ENCODE measurements around the gene NCAPG2. TPM values are rescaled to one million over a fixed set of nuclear protein-coding genes. Genes with fewer than 3 reads are reported as not detected.

The NCAPG2 gene
- total and polyA plus RNA-seq, 2 of the 13 experiments (the other 11 are each of a cell fraction or from before 2014, with no cell fraction given) = 15.1 to 30.7 TPM

GRCh38 chr7:158588085-158588877 lies 116.3 kb downstream of the NCAPG2 start (continued):
- peak; percentile 12; the same call in 1 of the 2 replicates for TF ChIP-seq SALL1 (CRISPR knock-in tag; IDR thresholded peaks at IDR 0.05)
- TF ChIP-seq ZNF501 (CRISPR knock-in tag; IDR thresholded peaks at IDR 0.05) = peak; percentile 39; the same call in 1 of the 2 replicates
- TF ChIP-seq JUND (CRISPR knock-in tag; IDR thresholded peaks at IDR 0.05) = no peak

- H3K27ac ChIP-seq (ENCODE audit: extremely low read length, insufficient read depth, low read length) = peak within 1 kb of the TSS; percentile 87
- H3K4me1 ChIP-seq (ENCODE audit: insufficient read depth, low read length) = peaks cover 85% of the 10 kb centered on the region
- no peaks in the 10 kb centered on the region for H3K9me3 ChIP-seq (ENCODE audit: low read length)
- H3K4me2 ChIP-seq (ENCODE audit: low read depth, low read length) = peak within 1 kb of the TSS; percentile 81
- FAIRE-seq (no peak), ATAC-seq (peak; percentile 29), DNase-seq (ENCODE audit: low spot score) (no peak)
- POLR2A ChIA-PET = interaction anchor here (0.5 to 1.0 kb wide), 2 partner anchors 51 to 55 kb away, joined by 3 read pairs; no protein-coding TSS in a partner anchor
- 5% methylated on average over 24 of the region's 110 CpGs for WGBS (ENCODE audit: low lambda C conversion rate)
- in situ Hi-C loops (cut with HindIII; ENCODE audit: extremely low pct_ligation_motif_present, low pct_unique_long_range_greater_than_20kb) = no loop called here
- peaks cover 0 to 3% of the 10 kb centered on the region in 2 experiments; a peak in 1 of 5 replicates for H3K36me3 ChIP-seq (replicated peaks in 1 of 2; ENCODE audit: control insufficient read depth in 1 of 2, insufficient read depth in 2 of 2, low read length in 2 of 2)
- H3K27me3 ChIP-seq (ENCODE audit: control insufficient read depth in 1 of 2, insufficient read depth in 2 of 2, low read length in 2 of 2) = no peaks in the 10 kb centered on the region; a peak in 1 of 5 replicates
- no peak within 1 kb of the TSS for H2AFZ ChIP-seq (ENCODE audit: low read length)
- CTCF ChIA-PET (ENCODE audit: low intra/inter-chr PET ratio, low total read pairs) = no interaction called here
- no TSS peak for BruUV-seq (replicated peaks)
- H4K20me1 ChIP-seq (ENCODE audit: insufficient read depth, low read length) = no peaks in the 10 kb centered on the region
- H3K9ac ChIP-seq (ENCODE audit: insufficient read depth, low read depth, low read length) = peak within 1 kb of the TSS; percentile 69
- intact Hi-C loops (cut with micrococcal nuclease; ENCODE audit: unreplicated experiment) = no loop called here
- peak within 1 kb of the TSS; percentile 64 to 73 (median 69) for H3K4me3 ChIP-seq (replicated peaks in 1 of 3; ENCODE audit: insufficient read depth in 1 of 3, low read depth in 2 of 3, low read length in 3 of 3)
- peaks cover 37% of the 10 kb centered on the region for H3K79me2 ChIP-seq (ENCODE audit: insufficient read depth, low read length)
- TF ChIP-seq CREB3 (CRISPR knock-in tag; IDR thresholded peaks at IDR 0.05) (0 out of 2 replicates have a peak, but pooled peaks have one; percentile 62), ZNF691 (CRISPR knock-in tag; IDR thresholded peaks at IDR 0.05; ENCODE audit: borderline replicate concordance, low read depth) (no peak), RXRA (CRISPR knock-in tag; IDR thresholded peaks at IDR 0.05) (no peak), SP4 (CRISPR knock-in tag; IDR thresholded peaks at IDR 0.05) (peak; percentile 57; the same call in 1 of the 2 replicates), ZFP36 (IDR thresholded peaks at IDR 0.05; ENCODE audit: borderline replicate concordance, low read depth, low read length, partially characterized antibody) (no peak), ZNF124 (CRISPR knock-in tag; IDR thresholded peaks at IDR 0.05) (no peak), TMF1 (CRISPR knock-in tag; IDR thresholded peaks at IDR 0.05; ENCODE audit: low read depth) (0 out of 2 replicates have a peak, but pooled peaks have one; percentile 17), MAX (IDR thresholded peaks at IDR 0.05) (peak; percentile 34; the same call in 1 of the 2 replicates), ZNF367 (CRISPR knock-in tag; IDR thresholded peaks at IDR 0.05; ENCODE audit: borderline replicate concordance) (peak; percentile 49; the same call in 1 of the 2 replicates), PRDM15 (CRISPR knock-in tag; IDR thresholded peaks at IDR 0.05) (no peak; the same call in 1 of the 2 replicates), CHD2 (IDR thresholded peaks at IDR 0.05; ENCODE audit: low read depth, low read length) (0 out of 2 replicates have a peak, but pooled peaks have one; percentile 58)
Measured at GRCh38 chr7:158587162-158588084, 117.2 kb downstream of the NCAPG2 start, which contains the start of gene PTPRN2. TSS of gene PTPRN2 (minus strand) at chr7:158587823.

Data from HepG2 (cell line).